GM12872 (cell line): Measurements from ENCODE around the gene RPL11.

Source experiments
- TF ChIP-seq, protein P1 (sequence below): IDR thresholded peaks from 3 replicates; pipeline ENCODE4 v1.5.1; 2011; ENCODE audit warnings: low read depth, mild to moderate bottlenecking, low read length, moderate library complexity; ENCODE audit not compliant: insufficient read depth

The RPL11 gene

DNA sequence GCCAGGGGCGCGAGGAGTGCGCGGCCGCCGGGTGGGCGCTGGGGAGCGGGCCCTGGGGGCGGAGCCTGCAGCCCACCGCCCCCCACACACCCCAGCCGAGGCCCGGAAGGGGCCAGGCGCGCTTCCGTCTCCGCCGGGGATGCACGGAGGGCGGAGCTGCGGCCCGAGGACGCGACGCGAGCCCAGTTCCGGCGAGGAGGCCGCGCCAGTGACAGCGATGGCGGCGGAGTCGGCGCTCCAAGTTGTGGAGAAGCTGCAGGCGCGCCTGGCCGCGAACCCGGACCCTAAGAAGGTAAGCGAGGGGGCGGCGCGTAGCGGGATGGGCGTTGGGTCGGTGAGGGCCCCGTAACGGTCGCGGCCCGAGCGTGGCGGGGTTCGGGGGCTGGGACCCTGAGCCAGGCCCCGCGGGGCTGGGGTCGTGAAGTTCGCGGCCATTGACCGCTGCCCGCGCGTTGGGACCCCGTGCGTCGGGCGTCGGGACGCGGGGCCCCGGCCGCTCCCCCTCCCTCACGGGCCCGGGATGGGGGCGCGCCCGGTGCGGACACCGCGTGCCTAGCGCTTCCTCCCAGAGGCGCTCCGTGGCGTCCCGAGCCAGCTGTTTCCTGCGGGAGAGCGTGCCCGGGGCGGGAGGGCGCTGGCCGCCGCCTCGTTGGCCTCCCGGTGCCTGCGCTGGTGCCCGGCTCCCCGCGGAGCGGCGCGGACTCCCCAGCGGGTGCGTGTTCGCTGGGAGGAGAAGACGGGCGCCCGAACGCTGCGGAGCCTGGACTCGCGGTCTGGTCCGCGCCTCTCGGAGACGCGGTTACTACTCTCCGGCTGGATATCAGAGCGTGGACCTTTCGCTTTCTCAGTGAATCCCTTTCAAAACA lies 51.9 kb downstream of the RPL11 start, which contains the start of gene ELOA:
Gene ELOA (plus strand): TSS at position 185 of the 866 bp plus-strand sequence. CDS start 33 bp downstream, at position 218.
- TF ChIP-seq, protein P1, sequence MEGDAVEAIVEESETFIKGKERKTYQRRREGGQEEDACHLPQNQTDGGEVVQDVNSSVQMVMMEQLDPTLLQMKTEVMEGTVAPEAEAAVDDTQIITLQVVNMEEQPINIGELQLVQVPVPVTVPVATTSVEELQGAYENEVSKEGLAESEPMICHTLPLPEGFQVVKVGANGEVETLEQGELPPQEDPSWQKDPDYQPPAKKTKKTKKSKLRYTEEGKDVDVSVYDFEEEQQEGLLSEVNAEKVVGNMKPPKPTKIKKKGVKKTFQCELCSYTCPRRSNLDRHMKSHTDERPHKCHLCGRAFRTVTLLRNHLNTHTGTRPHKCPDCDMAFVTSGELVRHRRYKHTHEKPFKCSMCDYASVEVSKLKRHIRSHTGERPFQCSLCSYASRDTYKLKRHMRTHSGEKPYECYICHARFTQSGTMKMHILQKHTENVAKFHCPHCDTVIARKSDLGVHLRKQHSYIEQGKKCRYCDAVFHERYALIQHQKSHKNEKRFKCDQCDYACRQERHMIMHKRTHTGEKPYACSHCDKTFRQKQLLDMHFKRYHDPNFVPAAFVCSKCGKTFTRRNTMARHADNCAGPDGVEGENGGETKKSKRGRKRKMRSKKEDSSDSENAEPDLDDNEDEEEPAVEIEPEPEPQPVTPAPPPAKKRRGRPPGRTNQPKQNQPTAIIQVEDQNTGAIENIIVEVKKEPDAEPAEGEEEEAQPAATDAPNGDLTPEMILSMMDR = no peak

- TF ChIP-seq, protein P1 = peak; percentile 67
Measured at GRCh38 chr1:23745515-23745914, 53.9 kb downstream of the RPL11 start.
